Amniotic epithelial cell (primary cell): ENCODE measurements around the gene MINDY4.

Experiments
- DNase-seq: peaks from one replicate; pipeline ENCODE4 v3.0.0-alpha.2; 2010; ENCODE audit warnings: low read depth

MINDY4 gene

GRCh38 chr7:30853576-30853975 lies 82.4 kb downstream of the MINDY4 start:
- no peak for DNase-seq

GRCh38 chr7:30855936-30856335 lies 84.7 kb downstream of the MINDY4 start:
- no peak for DNase-seq

- no peak for DNase-seq
Measured at GRCh38 chr7:30858576-30858975, 87.4 kb downstream of the MINDY4 start.

GRCh38 chr7:30859202-30859939 lies 88.2 kb downstream of the MINDY4 start:
- no peak for DNase-seq

GRCh38 chr7:30859940-30860496 lies 88.8 kb downstream of the MINDY4 start:
- no peak for DNase-seq

GRCh38 chr7:30861612-30862011 lies 90.4 kb downstream of the MINDY4 start:
- no peak for DNase-seq

- DNase-seq: no peak
Measured at GRCh38 chr7:30862995-30863705, 91.9 kb downstream of the MINDY4 start.

- no peak for DNase-seq
Measured at GRCh38 chr7:30863706-30864035, 92.5 kb downstream of the MINDY4 start.

GRCh38 chr7:30864101-30864500 lies 92.9 kb downstream of the MINDY4 start:
- no peak for DNase-seq

- no peak for DNase-seq
Measured at GRCh38 chr7:30865076-30865475, 93.9 kb downstream of the MINDY4 start.

- no peak for DNase-seq
Measured at GRCh38 chr7:30865821-30866220, 94.6 kb downstream of the MINDY4 start.

GRCh38 chr7:30866939-30867338 lies 95.7 kb downstream of the MINDY4 start:
- DNase-seq: peak; percentile 28

- no peak for DNase-seq
Measured at GRCh38 chr7:30867483-30867882, 96.3 kb downstream of the MINDY4 start.

- peak; percentile 40 for DNase-seq
Measured at GRCh38 chr7:30869794-30870611, 98.8 kb downstream of the MINDY4 start.

- DNase-seq: no peak
Measured at GRCh38 chr7:30870821-30871518, 99.8 kb downstream of the MINDY4 start.

GRCh38 chr7:30871655-30872054 lies 100.4 kb downstream of the MINDY4 start:
- no peak for DNase-seq

GRCh38 chr7:30873207-30873606 lies 102.0 kb downstream of the MINDY4 start:
- no peak for DNase-seq

GRCh38 chr7:30873656-30874055 lies 102.4 kb downstream of the MINDY4 start:
- no peak for DNase-seq

- no peak for DNase-seq
Measured at GRCh38 chr7:30874656-30875302, 103.6 kb downstream of the MINDY4 start.

- DNase-seq: peak; percentile 28
Measured at GRCh38 chr7:30877015-30877769, 106.0 kb downstream of the MINDY4 start.

GRCh38 chr7:30877993-30878392 lies 106.8 kb downstream of the MINDY4 start:
- no peak for DNase-seq
